Fibroblast of skin of right biceps (primary cell): Measurements from ENCODE around the gene IFNLR1.
A peak's percentile ranks its signal among the peaks of the same experiment; 100 is the strongest.

Experiments used
- DNase-seq: peaks from one replicate; pipeline ENCODE4 v3.0.0-alpha.2; 2013

The IFNLR1 gene

GRCh38 chr1:24119859-24120756 lies 67.0 kb downstream of the IFNLR1 start:
- peak; percentile 7 for DNase-seq

GRCh38 chr1:24119489-24119858 lies 67.6 kb downstream of the IFNLR1 start:
- no peak for DNase-seq

- DNase-seq = no peak
Measured at GRCh38 chr1:24118410-24119242, 68.5 kb downstream of the IFNLR1 start.

GRCh38 chr1:24117722-24118409 lies 69.2 kb downstream of the IFNLR1 start:
- peak; percentile 66 for DNase-seq

GRCh38 chr1:24117132-24117531 lies 70.0 kb downstream of the IFNLR1 start:
- no peak for DNase-seq

GRCh38 chr1:24114753-24115152 lies 72.3 kb downstream of the IFNLR1 start:
- DNase-seq = no peak

- no peak for DNase-seq
Measured at GRCh38 chr1:24113641-24114033, 73.5 kb downstream of the IFNLR1 start.

- peak; percentile 74 for DNase-seq
Measured at GRCh38 chr1:24111996-24112779, 74.9 kb downstream of the IFNLR1 start, which contains the start of gene MYOM3. Gene MYOM3 (minus strand): TSS chr1:24112135. CDS start chr1:24108636, 3,499 bp downstream.

GRCh38 chr1:24111262-24111995 lies 75.7 kb downstream of the IFNLR1 start:
- DNase-seq = no peak

GRCh38 chr1:24110642-24111261 lies 76.3 kb downstream of the IFNLR1 start:
- DNase-seq = no peak

GRCh38 chr1:24109686-24110475 lies 77.2 kb downstream of the IFNLR1 start:
- no peak for DNase-seq

GRCh38 chr1:24109166-24109483 lies 78.0 kb downstream of the IFNLR1 start:
- no peak for DNase-seq

- DNase-seq = peak; percentile 84
Measured at GRCh38 chr1:24108334-24109165, 78.5 kb downstream of the IFNLR1 start.

GRCh38 chr1:24107462-24108138 lies 79.5 kb downstream of the IFNLR1 start:
- peak; percentile 51 for DNase-seq

GRCh38 chr1:24105368-24106160 lies 81.5 kb downstream of the IFNLR1 start:
- DNase-seq = no peak

- no peak for DNase-seq
Measured at GRCh38 chr1:24104854-24105253, 82.2 kb downstream of the IFNLR1 start.
